Measurements from ENCODE around the gene GJB1.

- TF ChIP-seq CTCF (IDR thresholded peaks at IDR 0.05), result no peak
- no peak for TF ChIP-seq POLR2AphosphoS5 (IDR thresholded peaks at IDR 0.05)
- TF ChIP-seq POLR2A (IDR thresholded peaks at IDR 0.05), result no peak
Measured at GRCh38 chrX:71222929-71223328, at the start of gene GJB1.

Data from breast epithelium (tissue), 3 donors.